ENCODE measurements around the gene BEX3.
A peak's percentile ranks its signal among the peaks of the same experiment; 100 is the strongest.
"Not testable (repeated sequence)": the region's sequence is repeated elsewhere in the genome, so short reads cannot be mapped to it uniquely, and the experiment has no call there.

BEX3 gene

DNA sequence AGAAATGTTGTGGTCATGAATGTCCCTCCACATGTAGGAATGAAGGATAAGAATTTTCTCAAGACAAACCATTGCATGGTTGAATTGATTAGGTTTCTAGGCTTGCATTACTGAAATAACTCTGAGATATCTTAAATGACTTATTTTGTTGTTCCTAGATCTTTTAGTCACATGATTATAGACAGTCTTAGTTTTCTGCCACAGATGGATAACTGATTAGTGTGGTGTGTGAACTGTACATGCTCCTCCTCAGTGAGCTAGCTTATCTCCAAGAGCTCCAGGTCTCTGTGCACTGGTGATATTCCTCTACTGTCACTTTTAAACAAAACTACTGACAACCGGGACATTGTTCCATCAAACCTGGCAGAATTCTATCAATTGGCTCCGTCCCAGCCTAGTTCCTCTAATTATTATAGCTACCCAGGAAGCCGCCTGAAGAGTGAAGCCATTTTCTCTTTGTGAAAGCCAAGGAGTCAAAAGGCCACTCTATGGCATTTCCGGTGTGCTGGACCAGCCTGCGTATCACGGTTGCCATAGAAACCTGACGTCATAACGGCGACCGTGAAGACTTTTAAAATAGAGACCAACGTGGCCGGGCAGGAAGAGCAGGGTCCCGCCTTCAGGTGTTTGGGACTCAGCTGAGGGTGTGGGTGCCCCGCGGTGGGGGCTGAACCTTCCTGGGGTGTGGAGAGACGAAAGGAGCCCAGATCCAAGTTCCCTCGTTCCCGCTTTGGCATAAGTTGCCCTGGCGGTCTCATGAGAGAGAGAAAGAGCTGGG is 28.1 kb downstream of the BEX3 start:
- TF ChIP-seq, protein P1, sequence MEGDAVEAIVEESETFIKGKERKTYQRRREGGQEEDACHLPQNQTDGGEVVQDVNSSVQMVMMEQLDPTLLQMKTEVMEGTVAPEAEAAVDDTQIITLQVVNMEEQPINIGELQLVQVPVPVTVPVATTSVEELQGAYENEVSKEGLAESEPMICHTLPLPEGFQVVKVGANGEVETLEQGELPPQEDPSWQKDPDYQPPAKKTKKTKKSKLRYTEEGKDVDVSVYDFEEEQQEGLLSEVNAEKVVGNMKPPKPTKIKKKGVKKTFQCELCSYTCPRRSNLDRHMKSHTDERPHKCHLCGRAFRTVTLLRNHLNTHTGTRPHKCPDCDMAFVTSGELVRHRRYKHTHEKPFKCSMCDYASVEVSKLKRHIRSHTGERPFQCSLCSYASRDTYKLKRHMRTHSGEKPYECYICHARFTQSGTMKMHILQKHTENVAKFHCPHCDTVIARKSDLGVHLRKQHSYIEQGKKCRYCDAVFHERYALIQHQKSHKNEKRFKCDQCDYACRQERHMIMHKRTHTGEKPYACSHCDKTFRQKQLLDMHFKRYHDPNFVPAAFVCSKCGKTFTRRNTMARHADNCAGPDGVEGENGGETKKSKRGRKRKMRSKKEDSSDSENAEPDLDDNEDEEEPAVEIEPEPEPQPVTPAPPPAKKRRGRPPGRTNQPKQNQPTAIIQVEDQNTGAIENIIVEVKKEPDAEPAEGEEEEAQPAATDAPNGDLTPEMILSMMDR (IDR thresholded peaks at IDR 0.05; ENCODE audit: control extremely low read depth, extremely low read depth, low read depth, missing control alignments): no peak
- DNase-seq (ENCODE audit: extremely low spot score): peak; percentile 58
- ChIA-PET POLR2A (no interaction called here), CTCF (no interaction called here)

- ChIA-PET CTCF (no interaction called here), POLR2A (no interaction called here)
- TF ChIP-seq, protein P1 (IDR thresholded peaks at IDR 0.05; ENCODE audit: control extremely low read depth, extremely low read depth, low read depth, missing control alignments): no peak
- no peak for DNase-seq (ENCODE audit: extremely low spot score)
Observed at GRCh38 chrX:103405009-103405333, 28.6 kb downstream of the BEX3 start.

DNA sequence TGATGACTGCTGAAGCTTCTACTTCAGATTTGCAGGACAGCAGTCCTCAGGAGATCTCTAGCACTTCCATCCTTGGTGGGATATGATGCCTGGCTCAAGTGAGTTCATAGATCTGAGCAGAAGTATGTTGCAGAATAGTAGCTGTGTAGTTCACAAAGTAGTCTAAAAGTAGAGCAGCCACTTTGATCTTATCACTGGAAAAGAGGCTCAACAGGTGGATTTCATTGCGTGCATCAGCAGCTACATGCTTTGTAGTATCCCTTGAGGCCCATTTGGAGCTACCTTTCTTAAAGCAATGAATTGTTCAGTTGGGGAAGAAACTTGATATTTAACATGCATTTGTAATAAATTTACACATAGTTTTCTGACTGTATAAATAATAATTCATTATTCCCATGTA is 29.9 kb downstream of the BEX3 start:
- POLR2A ChIA-PET: no interaction called here
- DNase-seq (ENCODE audit: extremely low spot score): no peak

DNA sequence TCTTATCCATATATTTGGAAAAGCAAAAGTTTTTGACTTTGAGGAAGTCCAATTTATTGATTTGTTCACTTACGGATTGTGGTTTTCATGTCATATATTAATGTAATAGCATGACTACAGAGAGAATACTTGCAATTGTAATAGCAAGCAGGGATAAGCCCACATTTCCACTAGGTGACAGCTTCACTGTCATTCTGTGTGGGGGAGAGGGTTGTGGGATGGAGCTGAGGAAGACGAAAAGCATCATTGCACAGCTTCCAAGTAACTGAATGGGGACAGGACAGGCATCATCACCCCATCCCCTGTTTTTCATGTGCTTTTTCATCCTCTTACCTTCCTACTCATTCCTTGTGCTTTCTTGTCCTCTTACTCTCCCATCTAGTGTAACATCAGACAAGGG is 31.4 kb downstream of the BEX3 start:
- no peak for DNase-seq (ENCODE audit: extremely low spot score)
- ChIA-PET CTCF (no interaction called here), POLR2A (no interaction called here)
- TF ChIP-seq, protein P1 (IDR thresholded peaks at IDR 0.05; ENCODE audit: control extremely low read depth, extremely low read depth, low read depth, missing control alignments): no peak

More for the DNA sequence above, 29.9 kb downstream of the BEX3 start:
- CTCF ChIA-PET: no interaction called here
- TF ChIP-seq, protein P1 (IDR thresholded peaks at IDR 0.05; ENCODE audit: control extremely low read depth, extremely low read depth, low read depth, missing control alignments): no peak

GRCh38 chrX:103411721-103412120 is 35.4 kb downstream of the BEX3 start:
- DNase-seq (ENCODE audit: extremely low spot score); POLR2A ChIA-PET; CTCF ChIA-PET: not testable (repeated sequence)

DNA sequence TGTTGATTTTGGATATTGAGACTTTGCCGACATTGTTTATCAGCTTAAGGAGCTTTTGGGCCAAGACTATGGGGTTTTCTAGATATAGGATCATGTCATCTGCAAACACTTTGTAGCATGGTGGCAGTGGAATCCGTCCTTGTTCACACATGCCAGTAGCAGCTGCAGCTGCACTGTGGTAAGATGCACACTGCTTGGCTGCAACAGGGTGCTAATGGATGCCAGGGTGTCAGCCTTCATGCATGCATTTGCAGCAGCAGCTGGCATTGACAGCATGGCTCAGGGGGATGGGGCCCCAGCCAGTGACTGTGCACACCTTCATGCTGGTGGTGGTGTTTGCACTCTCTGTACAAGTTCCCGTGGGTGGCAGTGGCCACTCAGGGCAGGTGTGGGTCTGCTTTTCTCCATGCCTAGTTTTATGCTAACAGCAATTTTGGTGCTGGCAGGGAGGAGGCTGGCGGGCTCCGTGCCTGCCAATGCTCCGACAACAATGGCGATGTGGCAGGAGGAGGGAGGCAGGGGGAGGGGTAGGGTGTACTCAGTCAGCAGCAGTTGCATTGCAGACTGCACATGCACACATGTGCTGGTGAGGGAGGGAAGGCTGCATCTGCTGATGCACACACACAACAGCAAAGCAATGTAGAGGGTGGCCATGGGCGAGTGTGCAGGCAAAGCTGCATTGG is 37.5 kb downstream of the BEX3 start:
- no peak for DNase-seq (ENCODE audit: extremely low spot score)
- CTCF ChIA-PET: no interaction called here
- TF ChIP-seq, protein P1 (IDR thresholded peaks at IDR 0.05; ENCODE audit: control extremely low read depth, extremely low read depth, low read depth, missing control alignments): no peak
- POLR2A ChIA-PET: no interaction called here

DNA sequence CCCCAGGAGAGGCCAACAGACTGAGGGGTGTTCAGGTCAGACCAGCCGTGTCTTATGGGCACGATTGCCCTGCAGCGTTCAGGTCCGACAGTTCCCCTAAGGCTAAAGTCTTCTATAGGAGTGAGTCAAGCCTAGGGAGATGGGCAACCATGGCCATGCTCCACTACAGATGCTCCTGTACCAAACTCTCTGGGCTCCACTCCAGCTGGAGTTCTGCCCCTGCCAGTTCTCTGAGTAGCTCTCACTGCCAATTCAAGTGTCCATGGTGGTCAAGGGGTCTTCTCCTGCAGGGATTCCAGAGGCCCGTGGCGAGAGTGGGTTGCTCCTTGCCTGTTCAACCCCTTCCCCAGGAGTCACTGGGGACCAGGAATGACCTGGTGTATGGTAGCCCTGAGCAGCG is 38.2 kb downstream of the BEX3 start:
- TF ChIP-seq, protein P1 (IDR thresholded peaks at IDR 0.05; ENCODE audit: control extremely low read depth, extremely low read depth, low read depth, missing control alignments): no peak
- CTCF ChIA-PET: no interaction called here
- POLR2A ChIA-PET: no interaction called here
- no peak for DNase-seq (ENCODE audit: extremely low spot score)

Measured in GM10248 (cell line).